ENCODE measurements around the gene CKAP4. TPM values are rescaled to one million over a fixed set of nuclear protein-coding genes. Genes with fewer than 3 reads are reported as not detected.
A peak's percentile ranks its signal among the peaks of the same experiment; 100 is the strongest.

The CKAP4 gene
- polyA plus RNA-seq, 1 experiment = 389 TPM

DNA sequence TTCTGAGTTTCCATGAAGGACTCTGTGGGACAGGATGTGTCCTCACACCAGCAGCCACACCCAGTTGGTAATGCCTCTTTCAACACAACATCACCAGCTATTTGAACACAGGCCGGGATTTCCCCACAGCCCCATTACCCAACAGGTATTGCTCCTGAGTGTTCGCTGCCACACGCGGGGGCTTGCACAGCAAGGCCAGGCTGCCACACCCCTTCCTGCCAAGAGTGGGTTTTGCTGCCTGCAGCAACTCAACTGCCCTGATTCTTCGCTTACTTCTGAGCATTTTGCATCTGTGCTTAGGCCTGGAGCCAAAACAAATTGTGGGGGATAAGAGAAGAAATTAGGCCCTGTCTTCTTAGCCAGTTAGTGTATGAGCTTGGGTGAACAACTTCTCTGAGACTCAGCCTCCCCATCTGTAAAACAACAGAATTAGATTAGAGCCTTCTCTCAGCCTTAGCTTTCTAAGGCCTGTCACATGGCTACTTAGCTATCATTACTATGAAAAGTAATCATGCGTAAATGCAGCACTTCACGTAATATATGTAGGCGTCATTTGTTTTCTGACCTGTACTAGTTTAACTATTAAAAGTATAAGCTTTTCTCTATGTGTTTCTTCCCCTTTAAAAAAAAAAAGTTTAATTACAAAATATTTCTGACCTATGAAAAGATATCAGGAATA, 20.0 kb downstream of the CKAP4 start:
- Histone ChIP-seq H3K27me3 (ENCODE audit: control insufficient read depth, insufficient read depth, low read length) (no peaks in the 10 kb centered on the region), H3K4me3 (ENCODE audit: low read depth, low read length) (no peak overlapping the region), H3K9me3 (ENCODE audit: control insufficient read depth, insufficient read depth, low read length) (peaks cover 2% of the 10 kb centered on the region; the same call in 1 of the 2 replicates), H3K27ac (ENCODE audit: low read depth, low read length) (no peak overlapping the region)
- DNase-seq (ENCODE audit: low read depth, low spot score) = no peak
- TF ChIP-seq CTCF (IDR thresholded peaks at IDR 0.05; ENCODE audit: low read depth, low read length) = no peak
- POLR2A ChIA-PET = no interaction called here
- CTCF ChIA-PET = interaction anchor here (0.6 to 4.3 kb wide), 16 partner anchors 9 to 692 kb away, joined by 3 to 33 read pairs (median 4); partner anchors contain the start of gene POLR3B

- no peaks in the 10 kb centered on the region for H3K9me3 ChIP-seq (ENCODE audit: control insufficient read depth, insufficient read depth, low read length)
- ChIA-PET POLR2A (interaction anchor here (0.8 kb wide), 1 partner anchor 21 kb away, joined by 4 read pairs; the partner anchor contains the start of gene CKAP4), CTCF (interaction anchor here (0.6 to 4.3 kb wide), 28 partner anchors 9 to 816 kb away, joined by 3 to 33 read pairs (median 4); partner anchors contain the start of gene POLR3B)
- no peak overlapping the region for H3K27ac ChIP-seq (ENCODE audit: low read depth, low read length)
- peak; percentile 69 for TF ChIP-seq CTCF (IDR thresholded peaks at IDR 0.05; ENCODE audit: low read depth, low read length)
- H3K27me3 ChIP-seq (ENCODE audit: control insufficient read depth, insufficient read depth, low read length) = no peaks in the 10 kb centered on the region
- no peak for DNase-seq (ENCODE audit: low read depth, low spot score)
- H3K4me3 ChIP-seq (ENCODE audit: low read depth, low read length) = no peak overlapping the region
Measured at GRCh38 chr12:106226884-106227640, 20.8 kb downstream of the CKAP4 start.

- ChIA-PET CTCF (interaction anchor here (0.6 to 4.4 kb wide), 36 partner anchors 9 to 806 kb away, joined by 3 to 55 read pairs (median 6); no protein-coding TSS in a partner anchor), POLR2A (interaction anchor here (0.9 kb wide), 1 partner anchor 85 kb away, joined by 3 read pairs; no protein-coding TSS in a partner anchor)
- no peak overlapping the region for H3K4me3 ChIP-seq (ENCODE audit: low read depth, low read length)
- DNase-seq (ENCODE audit: low read depth, low spot score) = no peak
- H3K9me3 ChIP-seq (ENCODE audit: control insufficient read depth, insufficient read depth, low read length) = no peaks in the 10 kb centered on the region
- no peak for TF ChIP-seq CTCF (IDR thresholded peaks at IDR 0.05; ENCODE audit: low read depth, low read length)
- H3K27ac ChIP-seq (ENCODE audit: low read depth, low read length) = peak overlapping the region; percentile 11
- peaks cover 3% of the 10 kb centered on the region for H3K27me3 ChIP-seq (ENCODE audit: control insufficient read depth, insufficient read depth, low read length)
Measured at GRCh38 chr12:106224355-106224706, 23.5 kb downstream of the CKAP4 start.

- H3K4me3 ChIP-seq (ENCODE audit: low read depth, low read length) = no peak overlapping the region
- CTCF ChIA-PET = interaction anchor here (0.5 to 4.4 kb wide), 56 partner anchors 9 to 806 kb away, joined by 3 to 55 read pairs (median 4); no protein-coding TSS in a partner anchor
- DNase-seq (ENCODE audit: low read depth, low spot score) = no peak
- peak overlapping the region; percentile 11 for H3K27ac ChIP-seq (ENCODE audit: low read depth, low read length)
- H3K9me3 ChIP-seq (ENCODE audit: control insufficient read depth, insufficient read depth, low read length) = no peaks in the 10 kb centered on the region
- peaks cover 3% of the 10 kb centered on the region for H3K27me3 ChIP-seq (ENCODE audit: control insufficient read depth, insufficient read depth, low read length)
- TF ChIP-seq CTCF (IDR thresholded peaks at IDR 0.05; ENCODE audit: low read depth, low read length) = peak; percentile 96
- POLR2A ChIA-PET = interaction anchor here (0.9 kb wide), 1 partner anchor 84 kb away, joined by 3 read pairs; no protein-coding TSS in a partner anchor
Measured at GRCh38 chr12:106223485-106224354, 24.1 kb downstream of the CKAP4 start.
